ENCODE data around the gene ASB10.

ASB10 gene

DNA sequence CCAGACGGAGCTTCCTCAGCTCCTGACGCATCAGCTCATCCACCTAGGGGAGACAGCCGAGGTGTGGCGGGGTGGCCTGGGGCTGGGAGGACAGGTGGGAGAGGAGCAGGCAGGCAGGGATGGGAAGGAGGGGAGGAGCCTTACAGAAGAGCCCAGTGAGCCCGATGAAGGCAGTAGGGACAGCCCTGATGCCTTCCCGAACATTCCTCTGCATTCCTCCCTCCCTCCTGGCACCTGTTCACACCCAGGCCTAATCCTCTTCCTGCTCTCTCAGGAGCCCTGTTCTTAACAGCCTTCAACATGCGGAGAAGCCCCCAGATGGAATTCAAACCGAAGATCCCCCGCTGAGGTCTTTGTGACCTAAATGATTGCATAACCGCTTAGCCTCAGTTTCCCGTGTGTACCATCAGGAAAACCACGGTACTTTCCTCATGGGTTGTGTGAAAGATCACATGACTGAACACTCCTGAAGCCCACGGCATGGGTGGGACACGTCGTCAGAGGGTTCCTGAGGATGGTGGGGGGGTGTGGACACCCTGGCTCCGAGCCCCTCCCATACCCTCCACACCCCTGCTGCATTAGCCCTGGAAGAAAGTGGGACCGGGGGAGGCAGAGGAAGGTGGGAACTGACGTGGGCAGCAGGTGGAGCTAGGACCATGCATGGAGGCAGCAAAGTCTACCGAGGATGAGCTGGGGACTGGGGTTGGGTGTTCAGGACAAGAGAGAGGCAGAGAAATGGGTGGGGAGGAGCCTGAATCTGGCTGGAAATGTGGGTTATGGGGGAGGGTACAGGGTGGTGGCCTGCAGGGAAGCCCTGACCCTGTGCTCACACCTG is 8.8 kb upstream of the ASB10 start:
- no peaks in the 10 kb centered on the region for H3K27me3 ChIP-seq (ENCODE audit: low read depth, low read length)
- H3K36me3 ChIP-seq (ENCODE audit: control insufficient read depth in 1 of 2, insufficient read depth in 2 of 2, low read length in 2 of 2), result no peaks in the 10 kb centered on the region

GRCh38 chr7:151194188-151194587 is 7.1 kb upstream of the ASB10 start:
- no peaks in the 10 kb centered on the region for H3K4me1 ChIP-seq (ENCODE audit: control insufficient read depth in 1 of 2, insufficient read depth in 2 of 2, low read length in 2 of 2)
- H3K4me3 ChIP-seq (ENCODE audit: low read depth in 1 of 2, low read length in 2 of 2), result no peak overlapping the region
- H3K27ac ChIP-seq (ENCODE audit: low read length), result no peak overlapping the region
- H3K27me3 ChIP-seq (ENCODE audit: low read depth, low read length), result no peaks in the 10 kb centered on the region
- no peaks in the 10 kb centered on the region for H3K36me3 ChIP-seq (ENCODE audit: control insufficient read depth in 1 of 2, insufficient read depth in 2 of 2, low read length in 2 of 2)
- H3K9me3 ChIP-seq (ENCODE audit: control insufficient read depth in 1 of 2, low read length in 2 of 2), result no peaks in the 10 kb centered on the region

More for the DNA sequence above, 8.8 kb upstream of the ASB10 start:
- no peak overlapping the region for H3K27ac ChIP-seq (ENCODE audit: low read length)
- H3K9me3 ChIP-seq (ENCODE audit: control insufficient read depth in 1 of 2, low read length in 2 of 2), result no peaks in the 10 kb centered on the region
- H3K4me1 ChIP-seq (ENCODE audit: control insufficient read depth in 1 of 2, insufficient read depth in 2 of 2, low read length in 2 of 2), result peaks cover 0 to 8% of the 10 kb centered on the region in 2 donors
- H3K4me3 ChIP-seq (ENCODE audit: low read depth in 1 of 2, low read length in 2 of 2), result no peak overlapping the region

GRCh38 chr7:151193203-151193978 is 6.3 kb upstream of the ASB10 start:
- H3K27me3 ChIP-seq (ENCODE audit: low read depth, low read length), result no peaks in the 10 kb centered on the region
- H3K36me3 ChIP-seq (ENCODE audit: control insufficient read depth in 1 of 2, insufficient read depth in 2 of 2, low read length in 2 of 2), result no peaks in the 10 kb centered on the region
- H3K4me1 ChIP-seq (ENCODE audit: control insufficient read depth in 1 of 2, insufficient read depth in 2 of 2, low read length in 2 of 2), result no peaks in the 10 kb centered on the region
- H3K9me3 ChIP-seq (ENCODE audit: control insufficient read depth in 1 of 2, low read length in 2 of 2), result no peaks in the 10 kb centered on the region
- H3K4me3 ChIP-seq (ENCODE audit: low read depth in 1 of 2, low read length in 2 of 2), result no peak overlapping the region
- H3K27ac ChIP-seq (ENCODE audit: low read length), result no peak overlapping the region

- H3K36me3 ChIP-seq (ENCODE audit: control insufficient read depth in 1 of 2, insufficient read depth in 2 of 2, low read length in 2 of 2), result no peaks in the 10 kb centered on the region
- H3K9me3 ChIP-seq (ENCODE audit: control insufficient read depth in 1 of 2, low read length in 2 of 2), result no peaks in the 10 kb centered on the region
- no peak overlapping the region for H3K4me3 ChIP-seq (ENCODE audit: low read depth in 1 of 2, low read length in 2 of 2)
- no peak overlapping the region for H3K27ac ChIP-seq (ENCODE audit: low read length)
- no peaks in the 10 kb centered on the region for H3K27me3 ChIP-seq (ENCODE audit: low read depth, low read length)
- H3K4me1 ChIP-seq (ENCODE audit: control insufficient read depth in 1 of 2, insufficient read depth in 2 of 2, low read length in 2 of 2), result no peaks in the 10 kb centered on the region
Observed at GRCh38 chr7:151192002-151192539, 5.0 kb upstream of the ASB10 start.

DNA sequence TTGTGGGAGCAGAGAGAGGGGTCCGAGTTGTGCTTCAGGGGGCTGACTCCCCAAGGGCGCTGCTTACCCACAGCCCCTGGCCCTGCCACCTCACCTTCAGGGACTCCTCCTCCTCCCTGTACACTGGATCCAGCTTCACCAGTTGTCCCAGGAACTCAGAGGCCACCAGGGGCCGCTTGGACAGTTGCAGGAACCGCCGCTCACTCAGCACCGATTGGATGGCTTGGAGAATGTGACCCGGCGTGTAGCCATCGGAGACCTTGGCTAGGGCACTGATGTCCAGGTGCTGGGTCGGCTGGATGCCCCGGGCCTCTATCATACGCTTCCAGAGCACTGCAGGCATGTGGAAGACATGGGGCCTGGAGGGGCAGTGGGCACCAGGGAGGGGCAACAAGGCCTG is 4.5 kb upstream of the ASB10 start:
- Histone ChIP-seq H3K27ac (ENCODE audit: low read length) (no peak overlapping the region), H3K36me3 (ENCODE audit: control insufficient read depth in 1 of 2, insufficient read depth in 2 of 2, low read length in 2 of 2) (no peaks in the 10 kb centered on the region), H3K27me3 (ENCODE audit: low read depth, low read length) (no peaks in the 10 kb centered on the region), H3K4me3 (ENCODE audit: low read depth in 1 of 2, low read length in 2 of 2) (no peak overlapping the region), H3K9me3 (ENCODE audit: control insufficient read depth in 1 of 2, low read length in 2 of 2) (no peaks in the 10 kb centered on the region), H3K4me1 (ENCODE audit: control insufficient read depth in 1 of 2, insufficient read depth in 2 of 2, low read length in 2 of 2) (no peaks in the 10 kb centered on the region)

DNA sequence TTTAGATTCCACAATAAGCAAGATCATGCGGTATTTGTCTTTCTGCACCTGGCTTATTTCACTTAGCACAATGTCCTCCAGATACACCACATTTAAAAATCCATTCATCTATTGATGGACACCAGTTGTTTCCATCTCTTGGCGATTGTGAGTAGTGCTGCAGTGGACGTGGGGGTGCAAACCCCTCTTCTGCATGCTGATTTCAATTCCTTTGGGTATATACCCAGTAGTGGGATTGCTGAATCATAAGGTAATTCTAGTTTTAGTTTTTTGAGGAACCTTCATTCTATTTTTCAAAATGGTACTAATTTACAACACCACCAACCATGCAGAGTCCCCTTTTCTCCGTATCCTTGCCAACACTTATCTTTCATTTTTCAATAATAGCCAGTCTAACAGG is 2.0 kb upstream of the ASB10 start:
- no peaks in the 10 kb centered on the region for H3K36me3 ChIP-seq (ENCODE audit: control insufficient read depth in 1 of 2, insufficient read depth in 2 of 2, low read length in 2 of 2)
- H3K27me3 ChIP-seq (ENCODE audit: low read depth, low read length), result no peaks in the 10 kb centered on the region
- H3K4me1 ChIP-seq (ENCODE audit: control insufficient read depth in 1 of 2, insufficient read depth in 2 of 2, low read length in 2 of 2), result no peaks in the 10 kb centered on the region
- no peak overlapping the region for H3K4me3 ChIP-seq (ENCODE audit: low read depth in 1 of 2, low read length in 2 of 2)
- H3K9me3 ChIP-seq (ENCODE audit: control insufficient read depth in 1 of 2, low read length in 2 of 2), result no peaks in the 10 kb centered on the region
- no peak overlapping the region for H3K27ac ChIP-seq (ENCODE audit: low read length)

GRCh38 chr7:151188252-151188542 is 1.1 kb upstream of the ASB10 start:
- no peaks in the 10 kb centered on the region for H3K9me3 ChIP-seq (ENCODE audit: control insufficient read depth in 1 of 2, low read length in 2 of 2)
- no peak overlapping the region for H3K4me3 ChIP-seq (ENCODE audit: low read depth in 1 of 2, low read length in 2 of 2)
- no peak overlapping the region for H3K27ac ChIP-seq (ENCODE audit: low read length)
- H3K36me3 ChIP-seq (ENCODE audit: control insufficient read depth in 1 of 2, insufficient read depth in 2 of 2, low read length in 2 of 2), result no peaks in the 10 kb centered on the region
- no peaks in the 10 kb centered on the region for H3K27me3 ChIP-seq (ENCODE audit: low read depth, low read length)
- no peaks in the 10 kb centered on the region for H3K4me1 ChIP-seq (ENCODE audit: control insufficient read depth in 1 of 2, insufficient read depth in 2 of 2, low read length in 2 of 2)

GRCh38 chr7:151187409-151188251 is 580 bp upstream of the ASB10 start:
- Histone ChIP-seq H3K4me3 (ENCODE audit: low read depth in 1 of 2, low read length in 2 of 2) (no peak overlapping the region), H3K27ac (ENCODE audit: low read length) (no peak overlapping the region), H3K36me3 (ENCODE audit: control insufficient read depth in 1 of 2, insufficient read depth in 2 of 2, low read length in 2 of 2) (no peaks in the 10 kb centered on the region), H3K27me3 (ENCODE audit: low read depth, low read length) (no peaks in the 10 kb centered on the region), H3K4me1 (ENCODE audit: control insufficient read depth in 1 of 2, insufficient read depth in 2 of 2, low read length in 2 of 2) (no peaks in the 10 kb centered on the region), H3K9me3 (ENCODE audit: control insufficient read depth in 1 of 2, low read length in 2 of 2) (no peaks in the 10 kb centered on the region)

DNA sequence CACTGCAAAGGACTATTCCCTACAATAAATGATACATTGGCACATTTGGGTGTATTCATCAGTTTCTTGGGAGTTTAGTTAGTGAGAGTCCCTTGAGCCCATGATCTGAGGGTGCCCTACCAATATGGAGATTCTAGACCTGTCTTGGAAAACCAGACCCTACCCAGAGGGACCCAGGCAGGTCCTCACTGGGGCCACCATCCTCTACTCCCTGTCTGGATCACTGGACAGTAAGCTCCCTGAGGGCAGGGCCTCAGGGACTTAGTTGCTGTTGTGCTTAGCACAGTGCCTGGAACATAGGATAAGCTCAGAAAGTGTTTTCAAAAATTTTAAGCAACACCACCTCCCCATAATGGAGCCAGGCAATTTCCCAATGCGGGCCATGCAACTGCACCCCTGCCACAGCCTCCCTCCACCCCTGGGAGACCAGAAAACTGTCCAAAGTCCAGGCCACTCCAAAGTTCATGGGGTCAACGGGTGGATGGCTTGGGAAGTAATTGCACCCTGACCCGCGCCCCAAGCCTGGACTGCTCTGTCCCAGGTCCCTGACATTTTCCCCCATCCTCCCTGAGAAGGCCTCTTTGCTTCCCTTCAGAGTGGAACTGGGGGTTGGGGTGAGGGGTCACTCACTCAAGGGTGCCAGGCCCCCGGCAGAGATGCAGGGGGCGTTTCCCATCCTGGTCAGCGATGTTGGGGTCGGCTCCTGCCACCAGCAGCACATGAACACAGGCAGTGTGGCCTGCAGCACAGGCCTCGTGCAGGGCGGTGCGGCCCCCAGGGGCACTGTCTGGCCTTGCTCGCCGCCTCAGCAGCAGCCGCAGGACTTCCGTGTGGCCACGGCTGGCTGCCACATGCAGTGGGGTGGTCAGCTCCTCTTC is 1.0 kb downstream of the ASB10 start:
- Histone ChIP-seq H3K4me1 (ENCODE audit: control insufficient read depth in 1 of 2, insufficient read depth in 2 of 2, low read length in 2 of 2) (no peaks in the 10 kb centered on the region), H3K9me3 (ENCODE audit: control insufficient read depth in 1 of 2, low read length in 2 of 2) (no peaks in the 10 kb centered on the region), H3K4me3 (ENCODE audit: low read depth in 1 of 2, low read length in 2 of 2) (no peak overlapping the region), H3K27me3 (ENCODE audit: low read depth, low read length) (no peaks in the 10 kb centered on the region), H3K27ac (ENCODE audit: low read length) (no peak overlapping the region), H3K36me3 (ENCODE audit: control insufficient read depth in 1 of 2, insufficient read depth in 2 of 2, low read length in 2 of 2) (no peaks in the 10 kb centered on the region)

- no peak overlapping the region for H3K4me3 ChIP-seq (ENCODE audit: low read depth in 1 of 2, low read length in 2 of 2)
- no peak overlapping the region for H3K27ac ChIP-seq (ENCODE audit: low read length)
- H3K36me3 ChIP-seq (ENCODE audit: control insufficient read depth in 1 of 2, insufficient read depth in 2 of 2, low read length in 2 of 2), result no peaks in the 10 kb centered on the region
- H3K9me3 ChIP-seq (ENCODE audit: control insufficient read depth in 1 of 2, low read length in 2 of 2), result no peaks in the 10 kb centered on the region
- H3K4me1 ChIP-seq (ENCODE audit: control insufficient read depth in 1 of 2, insufficient read depth in 2 of 2, low read length in 2 of 2), result no peaks in the 10 kb centered on the region
- no peaks in the 10 kb centered on the region for H3K27me3 ChIP-seq (ENCODE audit: low read depth, low read length)
Observed at GRCh38 chr7:151181011-151181431, 6.0 kb downstream of the ASB10 start.
